ENCODE data around the gene ESYT1.

Gene ESYT1

GRCh38 chr12:56172839-56173238, 44.8 kb downstream of the ESYT1 start:
- no peak overlapping the region for H3K4me3 ChIP-seq (ENCODE audit: low read depth in 1 of 2, low read length in 2 of 2)
- peaks cover 3% of the 10 kb centered on the region; the same call in 1 of the 2 replicates for H4K20me1 ChIP-seq (ENCODE audit: insufficient read depth, low read length)
- H3K36me3 ChIP-seq (ENCODE audit: insufficient read depth, low read length), result peaks cover 91% of the 10 kb centered on the region
- no peak overlapping the region for H2AFZ ChIP-seq (ENCODE audit: low read depth, low read length)
- H3K27ac ChIP-seq (ENCODE audit: low read length), result no peak overlapping the region
- no peaks in the 10 kb centered on the region for H3K79me2 ChIP-seq (ENCODE audit: insufficient read depth, low read length)
- H3K27me3 ChIP-seq (ENCODE audit: insufficient read depth, low read length, poor library complexity), result no peaks in the 10 kb centered on the region
- no peak overlapping the region for H3K9ac ChIP-seq (ENCODE audit: low read depth, low read length)
- no peaks in the 10 kb centered on the region for H3K9me3 ChIP-seq (ENCODE audit: insufficient read depth, low read length, severe bottlenecking)
- DNase-seq (no peak), ATAC-seq (ENCODE audit: insufficient read depth, low read depth) (no peak)
- H3K4me2 ChIP-seq (ENCODE audit: insufficient read depth, low read length), result no peak overlapping the region
- no peaks in the 10 kb centered on the region for H3K4me1 ChIP-seq (ENCODE audit: insufficient read depth, low read length)
- no peak for TF ChIP-seq CTCF (IDR thresholded peaks at IDR 0.05; ENCODE audit: borderline replicate concordance, extremely low read depth, low read length, poor library complexity, severe bottlenecking)
- no peak for TF ChIP-seq EZH2 (IDR thresholded peaks at IDR 0.05; ENCODE audit: borderline replicate concordance, low read depth, low read length, severe bottlenecking)

GRCh38 chr12:56178347-56178746, 50.3 kb downstream of the ESYT1 start:
- no peak overlapping the region for H3K27ac ChIP-seq (ENCODE audit: low read length)
- H4K20me1 ChIP-seq (ENCODE audit: insufficient read depth, low read length), result no peaks in the 10 kb centered on the region
- H3K9me3 ChIP-seq (ENCODE audit: insufficient read depth, low read length, severe bottlenecking), result no peaks in the 10 kb centered on the region
- no peaks in the 10 kb centered on the region for H3K4me1 ChIP-seq (ENCODE audit: insufficient read depth, low read length)
- H3K36me3 ChIP-seq (ENCODE audit: insufficient read depth, low read length), result peaks cover 83% of the 10 kb centered on the region
- DNase-seq, result no peak
- ATAC-seq (ENCODE audit: insufficient read depth, low read depth), result no peak
- H3K79me2 ChIP-seq (ENCODE audit: insufficient read depth, low read length), result no peaks in the 10 kb centered on the region
- H2AFZ ChIP-seq (ENCODE audit: low read depth, low read length), result no peak overlapping the region
- H3K9ac ChIP-seq (ENCODE audit: low read depth, low read length), result no peak overlapping the region
- no peak overlapping the region for H3K4me2 ChIP-seq (ENCODE audit: insufficient read depth, low read length)
- H3K4me3 ChIP-seq (ENCODE audit: low read depth in 1 of 2, low read length in 2 of 2), result no peak overlapping the region
- H3K27me3 ChIP-seq (ENCODE audit: insufficient read depth, low read length, poor library complexity), result no peaks in the 10 kb centered on the region
- TF ChIP-seq EZH2 (IDR thresholded peaks at IDR 0.05; ENCODE audit: borderline replicate concordance, low read depth, low read length, severe bottlenecking), result no peak
- no peak for TF ChIP-seq CTCF (IDR thresholded peaks at IDR 0.05; ENCODE audit: borderline replicate concordance, extremely low read depth, low read length, poor library complexity, severe bottlenecking)

GRCh38 chr12:56186957-56187356, 58.9 kb downstream of the ESYT1 start:
- Histone ChIP-seq H3K4me2 (ENCODE audit: insufficient read depth, low read length) (peak overlapping the region; percentile 77), H3K79me2 (ENCODE audit: insufficient read depth, low read length) (peaks cover 62% of the 10 kb centered on the region), H2AFZ (ENCODE audit: low read depth, low read length) (no peak overlapping the region), H3K27me3 (ENCODE audit: insufficient read depth, low read length, poor library complexity) (no peaks in the 10 kb centered on the region), H3K9ac (ENCODE audit: low read depth, low read length) (peak overlapping the region; percentile 79), H3K36me3 (ENCODE audit: insufficient read depth, low read length) (peaks cover 56% of the 10 kb centered on the region), H3K27ac (ENCODE audit: low read length) (no peak overlapping the region; the same call in 1 of the 2 replicates), H3K4me1 (ENCODE audit: insufficient read depth, low read length) (peaks cover 40% of the 10 kb centered on the region), H4K20me1 (ENCODE audit: insufficient read depth, low read length) (peaks cover 13% of the 10 kb centered on the region), H3K9me3 (ENCODE audit: insufficient read depth, low read length, severe bottlenecking) (no peaks in the 10 kb centered on the region), H3K4me3 (ENCODE audit: low read depth in 1 of 2, low read length in 2 of 2) (peak overlapping the region in 1 of 2 experiments; percentile 94; a peak in 1 of 4 replicates)
- TF ChIP-seq CTCF (IDR thresholded peaks at IDR 0.05; ENCODE audit: borderline replicate concordance, extremely low read depth, low read length, poor library complexity, severe bottlenecking) (no peak), EZH2 (IDR thresholded peaks at IDR 0.05; ENCODE audit: borderline replicate concordance, low read depth, low read length, severe bottlenecking) (no peak)
- no peak for DNase-seq
- ATAC-seq (ENCODE audit: insufficient read depth, low read depth), result no peak

Measured in DND-41 (cell line).